ENCODE measurements around the gene PLEKHG7. TPM values are rescaled to one million over a fixed set of nuclear protein-coding genes. Genes with fewer than 3 reads are reported as not detected.
"Not testable (repeated sequence)": the region's sequence is repeated elsewhere in the genome, so short reads cannot be mapped to it uniquely, and the experiment has no call there.

PLEKHG7 gene, protein sequence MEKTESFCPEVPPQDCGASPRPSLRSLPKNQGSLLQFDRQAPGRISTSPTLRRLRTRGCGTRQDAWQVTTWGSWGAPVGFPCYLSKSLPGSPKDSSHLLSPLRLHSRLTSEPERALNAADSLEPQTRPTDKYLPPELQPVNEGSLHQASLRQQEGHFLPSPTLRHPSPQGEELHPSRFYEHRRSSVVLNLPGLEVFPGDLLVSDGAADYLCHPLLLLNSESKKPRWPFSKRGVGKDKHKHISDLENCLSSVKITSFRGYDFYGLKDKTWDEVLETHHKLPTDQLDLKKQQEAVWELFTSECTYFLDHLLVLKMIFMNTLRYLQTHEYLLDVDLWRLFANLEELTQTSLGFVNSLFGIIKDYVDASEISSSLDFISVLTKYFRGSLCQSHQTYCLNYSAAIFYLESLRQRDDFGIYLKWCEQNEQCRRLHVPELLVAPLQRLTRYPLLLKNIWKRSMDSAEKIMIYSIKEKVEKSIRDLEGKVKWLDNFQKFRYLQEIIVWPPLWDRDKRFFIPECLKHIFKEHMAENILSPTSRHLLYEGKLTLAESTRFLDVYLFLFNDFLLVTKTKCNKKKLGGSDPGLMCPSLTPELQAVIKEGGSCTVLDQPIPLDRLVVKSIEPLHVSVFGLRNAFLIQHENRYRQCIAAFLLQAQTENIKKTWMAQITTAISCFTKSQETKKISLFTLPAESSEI
- not detected for total RNA-seq

DNA sequence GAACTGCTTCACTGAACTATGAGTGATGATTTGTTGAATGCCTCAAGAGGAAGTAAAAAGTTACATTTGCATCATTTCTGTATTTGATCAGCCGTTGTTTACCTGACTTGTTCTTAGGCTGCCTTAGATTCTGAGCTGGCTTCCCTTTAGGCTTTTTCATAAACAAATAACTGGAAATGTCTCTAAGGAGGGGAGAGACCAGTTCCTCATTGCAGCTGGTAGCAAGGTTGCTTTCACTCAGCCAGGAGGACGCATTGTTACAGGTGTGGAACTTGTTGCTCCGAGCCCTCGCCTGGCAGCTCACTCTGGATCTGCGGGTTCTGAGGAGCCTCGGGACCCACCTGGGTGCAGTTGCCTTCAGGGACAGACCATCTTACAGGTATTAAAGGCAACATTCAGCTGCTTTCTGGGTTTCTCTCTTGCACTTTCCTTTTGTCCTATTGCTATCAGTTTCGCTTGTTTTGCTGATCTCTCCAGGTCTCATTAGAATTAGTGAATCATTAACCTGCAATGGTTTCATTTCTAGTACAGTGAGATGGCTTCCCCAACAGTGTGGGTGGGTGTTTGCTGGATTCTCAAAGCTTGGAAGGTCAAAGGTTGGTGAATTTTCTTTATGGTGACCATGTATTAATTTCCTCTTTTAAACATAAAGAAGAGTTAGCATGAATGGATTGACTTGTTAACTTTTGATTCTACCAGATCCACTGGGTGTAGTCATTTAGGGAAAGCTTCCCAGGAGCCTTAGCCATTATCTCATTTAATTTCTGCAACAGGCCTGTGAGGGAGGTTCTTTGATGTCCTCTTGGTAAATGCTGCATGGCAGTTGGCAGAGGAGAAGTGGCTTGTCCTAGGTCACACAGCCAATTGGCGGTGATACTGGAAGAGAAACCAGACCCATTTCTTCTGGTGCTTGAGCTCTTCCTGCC lies at the start of gene PLEKHG7:
Gene PLEKHG7 (plus strand): TSS at position 236 of the 926 bp plus-strand sequence. CDS start 3,643 bp downstream, outside the sequence.
- no peaks in the 10 kb centered on the region for H3K36me3 Mint-ChIP-seq (ENCODE audit: low read depth)
- H3K9me3 Mint-ChIP-seq: no peaks in the 10 kb centered on the region
- no peak within 1 kb of the TSS for H3K4me3 Mint-ChIP-seq

DNA sequence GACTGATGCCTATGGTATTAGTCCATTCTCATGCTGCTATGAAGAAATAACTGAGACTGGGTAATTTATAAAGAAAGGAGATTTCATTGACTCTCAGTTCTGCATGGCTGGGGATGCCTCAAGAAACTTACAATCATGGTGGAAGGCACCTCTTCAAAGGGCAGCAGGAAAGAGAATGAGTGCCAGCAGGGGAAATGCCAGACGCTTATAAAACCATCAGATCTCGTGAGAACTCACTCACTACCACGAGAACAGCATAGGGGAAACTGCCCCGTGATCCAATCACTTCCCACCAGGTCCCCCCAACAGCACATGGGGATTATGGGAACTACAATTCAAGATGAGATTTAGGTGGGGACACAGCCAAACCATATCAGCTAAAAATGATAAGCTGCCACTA lies 48.5 kb upstream of the PLEKHG7 start:
- H3K27me3 Mint-ChIP-seq; H3K4me1 Mint-ChIP-seq; H3K4me3 Mint-ChIP-seq; ATAC-seq (replicated peaks); H3K27ac Mint-ChIP-seq; H3K36me3 Mint-ChIP-seq (ENCODE audit: low read depth); H3K9me3 Mint-ChIP-seq: not testable (repeated sequence)

More for the DNA sequence above, at the start of gene PLEKHG7:
- ATAC-seq (replicated peaks): peak; percentile 72
- Mint-ChIP-seq H3K27ac (no peak within 1 kb of the TSS), H3K4me1 (no peaks in the 10 kb centered on the region), H3K27me3 (no peaks in the 10 kb centered on the region)

DNA sequence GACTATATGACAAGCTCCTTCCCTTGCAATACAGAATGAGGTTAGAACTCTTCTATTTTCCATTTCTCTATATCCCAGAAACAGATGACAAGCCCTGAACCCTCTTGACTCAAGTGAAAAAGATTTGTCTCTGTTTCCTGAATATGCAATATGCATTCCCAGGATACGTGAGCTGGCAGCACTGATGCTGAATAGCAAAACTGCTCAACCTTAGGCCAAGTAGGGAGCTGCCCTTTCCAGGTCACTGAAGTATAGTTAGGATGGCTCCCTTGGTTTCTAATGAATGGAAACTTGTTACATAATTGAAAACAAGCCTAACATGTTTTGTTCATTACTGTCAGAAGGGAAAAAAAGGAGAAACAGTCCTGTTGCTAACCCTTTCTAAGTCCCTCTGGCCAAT lies 47.9 kb upstream of the PLEKHG7 start:
- H3K27ac Mint-ChIP-seq: no peak overlapping the region
- H3K36me3 Mint-ChIP-seq (ENCODE audit: low read depth): no peaks in the 10 kb centered on the region
- no peaks in the 10 kb centered on the region for H3K9me3 Mint-ChIP-seq
- peaks cover 4% of the 10 kb centered on the region for H3K27me3 Mint-ChIP-seq
- no peak overlapping the region for H3K4me3 Mint-ChIP-seq
- no peak for ATAC-seq (replicated peaks)
- peaks cover 3% of the 10 kb centered on the region for H3K4me1 Mint-ChIP-seq

DNA sequence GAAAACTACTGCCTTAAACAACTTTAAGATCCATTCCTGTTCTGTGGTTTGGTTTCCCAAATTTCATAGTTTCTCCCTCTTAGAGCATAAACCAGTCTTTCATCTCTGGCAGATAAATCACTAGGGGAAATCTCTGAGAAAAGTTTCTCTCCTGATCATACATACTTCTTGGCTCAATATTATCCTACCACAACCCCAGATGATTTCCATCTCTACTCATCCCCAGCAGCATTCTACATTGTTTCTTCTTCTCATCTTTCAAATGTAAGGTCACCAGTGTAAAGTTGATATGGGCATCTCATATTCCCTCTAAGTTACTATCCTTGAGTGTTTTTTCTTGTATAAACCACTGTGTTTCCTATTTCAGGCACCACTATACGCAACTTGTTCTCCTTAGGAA lies 45.9 kb upstream of the PLEKHG7 start:
- Mint-ChIP-seq H3K4me3 (no peak overlapping the region), H3K27ac (no peak overlapping the region), H3K9me3 (no peaks in the 10 kb centered on the region), H3K36me3 (ENCODE audit: low read depth) (no peaks in the 10 kb centered on the region), H3K4me1 (no peaks in the 10 kb centered on the region), H3K27me3 (peaks cover 4% of the 10 kb centered on the region)
- no peak for ATAC-seq (replicated peaks)

DNA sequence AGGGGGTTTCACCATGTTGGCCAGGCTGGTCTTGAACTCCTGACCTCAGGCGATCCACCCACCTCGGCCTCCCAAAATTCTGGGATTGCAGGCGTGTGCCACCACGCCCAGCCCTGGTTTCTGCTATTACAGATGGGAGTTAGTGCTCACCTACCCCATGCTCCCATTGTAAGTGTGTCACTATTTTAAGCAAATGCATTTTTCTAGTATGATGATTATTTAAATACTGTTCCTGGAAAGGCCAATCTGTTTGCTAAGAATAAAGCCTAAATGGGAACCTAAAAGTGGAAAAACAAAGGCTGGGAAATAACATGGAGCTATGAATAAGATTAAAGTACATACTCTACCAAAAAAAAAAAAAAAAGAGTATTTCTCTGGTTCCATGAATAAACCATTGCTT lies 45.0 kb upstream of the PLEKHG7 start:
- Mint-ChIP-seq H3K36me3 (ENCODE audit: low read depth) (no peaks in the 10 kb centered on the region), H3K4me1 (no peaks in the 10 kb centered on the region), H3K4me3 (no peak overlapping the region), H3K27me3 (peaks cover 4% of the 10 kb centered on the region), H3K27ac (no peak overlapping the region), H3K9me3 (no peaks in the 10 kb centered on the region)
- ATAC-seq (replicated peaks): no peak

DNA sequence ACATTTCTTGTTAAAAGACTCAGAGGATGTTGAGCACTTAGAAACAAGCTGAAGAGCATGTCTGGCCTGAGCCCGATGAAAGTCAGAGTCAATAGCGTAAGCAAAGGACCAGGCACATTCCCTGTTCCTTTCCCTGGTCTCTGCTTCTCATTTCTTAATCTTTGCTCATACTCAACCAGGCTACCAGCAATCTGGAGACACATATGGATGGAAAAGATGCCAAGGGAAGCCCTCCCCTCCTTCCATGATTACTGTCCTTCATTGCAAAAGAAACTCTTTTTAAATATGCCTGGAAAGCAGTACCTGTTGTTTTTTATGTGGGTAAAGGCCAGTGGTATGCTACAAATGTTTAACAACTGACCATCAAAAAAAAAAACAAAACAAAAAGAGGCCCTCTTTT lies 44.2 kb upstream of the PLEKHG7 start:
- Mint-ChIP-seq H3K27ac (no peak overlapping the region), H3K4me1 (no peaks in the 10 kb centered on the region), H3K27me3 (peaks cover 4% of the 10 kb centered on the region), H3K9me3 (no peaks in the 10 kb centered on the region), H3K36me3 (ENCODE audit: low read depth) (no peaks in the 10 kb centered on the region), H3K4me3 (no peak overlapping the region)
- no peak for ATAC-seq (replicated peaks)

DNA sequence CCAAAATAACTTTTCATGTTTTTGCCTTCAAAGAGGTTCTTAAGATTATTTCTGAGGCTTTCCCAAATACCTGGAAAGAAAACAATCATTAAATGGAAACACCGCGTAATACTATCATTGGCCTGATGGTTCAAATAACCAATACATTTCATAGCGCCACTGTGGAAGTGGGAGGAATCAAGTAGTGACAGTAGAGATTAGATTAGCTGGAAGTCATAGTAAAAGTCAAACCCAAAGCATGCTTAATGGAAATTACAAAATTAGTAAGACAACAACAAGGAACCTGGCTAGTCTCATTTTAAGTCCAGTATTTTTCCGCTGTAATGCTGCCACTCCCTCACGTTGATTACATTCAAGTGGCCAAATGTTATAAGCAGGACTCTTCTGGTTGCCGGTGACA lies 41.5 kb upstream of the PLEKHG7 start:
- H3K27me3 Mint-ChIP-seq: peaks cover 4% of the 10 kb centered on the region
- H3K4me1 Mint-ChIP-seq: no peaks in the 10 kb centered on the region
- ATAC-seq (replicated peaks): no peak
- H3K4me3 Mint-ChIP-seq: no peak overlapping the region
- H3K36me3 Mint-ChIP-seq (ENCODE audit: low read depth): no peaks in the 10 kb centered on the region
- no peak overlapping the region for H3K27ac Mint-ChIP-seq
- no peaks in the 10 kb centered on the region for H3K9me3 Mint-ChIP-seq

DNA sequence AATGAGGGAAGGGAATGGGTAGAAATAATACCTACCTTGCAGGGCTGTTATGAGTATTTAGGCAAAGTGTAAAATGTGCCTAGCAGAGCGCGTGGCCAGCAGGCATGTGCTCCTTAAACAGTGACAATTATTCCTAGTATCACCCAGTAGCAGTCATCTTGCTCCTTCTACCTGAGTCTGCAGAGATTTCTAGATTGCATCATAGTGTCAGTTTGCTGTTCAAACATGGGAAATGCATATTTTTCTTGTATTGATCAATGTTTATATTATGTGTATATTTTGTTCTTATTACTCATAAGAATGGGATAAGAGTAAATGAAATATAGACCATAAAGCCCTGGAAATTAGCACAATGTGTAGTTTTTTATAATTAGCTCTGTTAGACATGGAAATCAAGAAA lies 37.3 kb upstream of the PLEKHG7 start:
- Mint-ChIP-seq H3K27me3 (peaks cover 4% of the 10 kb centered on the region), H3K27ac (no peak overlapping the region), H3K4me3 (no peak overlapping the region), H3K9me3 (no peaks in the 10 kb centered on the region), H3K36me3 (ENCODE audit: low read depth) (no peaks in the 10 kb centered on the region), H3K4me1 (no peaks in the 10 kb centered on the region)
- no peak for ATAC-seq (replicated peaks)

DNA sequence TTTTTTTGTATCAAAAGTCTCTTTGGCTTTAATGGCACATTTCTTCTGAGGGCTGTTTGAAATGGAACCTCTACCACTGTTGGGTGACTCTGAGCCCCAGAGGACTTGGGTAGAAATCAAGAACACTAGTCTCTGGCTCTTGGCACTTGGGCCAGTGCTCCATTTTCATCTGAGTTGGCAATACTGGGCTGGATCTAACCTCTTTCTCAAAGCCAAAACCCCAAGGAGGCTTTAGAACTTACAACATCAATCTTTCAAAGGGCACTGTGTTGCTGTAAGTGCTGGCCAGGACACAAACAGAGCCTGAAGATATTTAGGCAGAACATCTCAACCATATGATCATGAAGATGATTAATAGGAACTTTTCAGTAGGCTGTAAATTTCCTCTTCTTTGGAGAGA lies 34.0 kb upstream of the PLEKHG7 start:
- Mint-ChIP-seq H3K27ac (no peak overlapping the region), H3K9me3 (no peaks in the 10 kb centered on the region), H3K36me3 (ENCODE audit: low read depth) (no peaks in the 10 kb centered on the region), H3K4me3 (no peak overlapping the region), H3K27me3 (peaks cover 4% of the 10 kb centered on the region), H3K4me1 (no peaks in the 10 kb centered on the region)
- no peak for ATAC-seq (replicated peaks)

DNA sequence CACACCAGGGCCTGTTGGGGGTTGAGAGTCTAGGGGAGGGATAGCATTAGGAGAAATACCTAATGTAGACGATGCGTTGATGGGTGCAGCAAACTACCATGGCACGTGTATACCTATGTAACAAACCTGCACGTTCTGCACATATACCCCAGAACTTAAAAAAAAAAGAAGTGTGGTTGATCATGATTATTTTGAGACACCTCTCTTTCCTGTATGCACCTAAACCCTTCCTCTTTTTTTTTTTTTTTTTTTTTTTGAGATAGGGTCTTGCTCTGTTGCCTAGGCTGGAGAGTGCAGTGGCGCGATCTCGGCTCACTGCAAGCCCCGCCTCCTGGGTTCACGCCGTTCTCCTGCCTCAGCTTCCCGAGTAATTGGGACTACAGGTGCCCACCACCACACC lies 31.3 kb upstream of the PLEKHG7 start:
- not testable (repeated sequence) for H3K9me3 Mint-ChIP-seq; H3K36me3 Mint-ChIP-seq (ENCODE audit: low read depth); H3K4me3 Mint-ChIP-seq; H3K27ac Mint-ChIP-seq; H3K27me3 Mint-ChIP-seq; ATAC-seq (replicated peaks); H3K4me1 Mint-ChIP-seq

DNA sequence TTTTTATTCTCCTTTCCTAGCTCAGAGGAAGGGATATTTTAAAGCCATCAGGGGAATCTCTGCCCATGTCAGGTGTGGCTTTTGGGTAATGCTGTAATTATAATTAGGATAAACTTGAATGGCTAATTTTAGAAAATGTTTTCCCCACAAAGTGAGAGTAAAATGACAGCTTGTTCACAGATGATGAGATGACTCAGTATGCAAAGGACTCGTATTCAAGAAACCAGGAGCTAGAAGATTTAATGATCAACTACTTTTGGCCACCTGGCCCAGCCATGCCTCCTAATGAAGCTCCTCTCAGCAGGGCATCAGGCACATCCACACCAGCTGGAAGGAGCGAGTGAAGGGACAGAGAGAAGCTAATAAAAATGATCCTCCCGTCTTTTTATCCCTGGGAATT lies 29.0 kb upstream of the PLEKHG7 start:
- H3K27me3 Mint-ChIP-seq: peaks cover 4% of the 10 kb centered on the region
- H3K36me3 Mint-ChIP-seq (ENCODE audit: low read depth): no peaks in the 10 kb centered on the region
- H3K4me3 Mint-ChIP-seq: no peak overlapping the region
- peaks cover 9% of the 10 kb centered on the region for H3K4me1 Mint-ChIP-seq
- H3K27ac Mint-ChIP-seq: no peak overlapping the region
- no peaks in the 10 kb centered on the region for H3K9me3 Mint-ChIP-seq
- ATAC-seq (replicated peaks): no peak

DNA sequence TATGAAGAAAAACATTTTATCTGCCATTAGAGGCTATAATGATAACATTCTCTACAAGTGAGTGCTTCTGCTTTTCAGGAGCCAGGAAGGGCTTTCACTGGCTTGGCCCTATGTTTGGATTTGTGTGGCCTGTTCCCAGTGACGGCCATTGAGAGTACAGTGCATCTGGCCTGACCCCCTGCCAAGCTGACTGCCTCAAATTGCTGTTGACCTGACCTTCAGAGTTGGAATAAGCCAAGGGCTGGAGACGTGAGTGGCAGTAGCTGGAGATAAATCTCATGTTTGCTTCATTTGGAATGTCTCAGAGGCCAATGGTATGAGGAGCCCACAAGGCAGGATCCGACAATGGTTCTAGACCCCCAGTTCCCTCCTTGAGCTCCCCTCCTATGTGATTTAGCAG lies 28.3 kb upstream of the PLEKHG7 start:
- no peaks in the 10 kb centered on the region for H3K9me3 Mint-ChIP-seq
- peaks cover 9% of the 10 kb centered on the region for H3K4me1 Mint-ChIP-seq
- H3K27me3 Mint-ChIP-seq: peaks cover 4% of the 10 kb centered on the region
- no peaks in the 10 kb centered on the region for H3K36me3 Mint-ChIP-seq (ENCODE audit: low read depth)
- no peak for ATAC-seq (replicated peaks)
- peak overlapping the region; percentile 59 for H3K27ac Mint-ChIP-seq
- H3K4me3 Mint-ChIP-seq: no peak overlapping the region

DNA sequence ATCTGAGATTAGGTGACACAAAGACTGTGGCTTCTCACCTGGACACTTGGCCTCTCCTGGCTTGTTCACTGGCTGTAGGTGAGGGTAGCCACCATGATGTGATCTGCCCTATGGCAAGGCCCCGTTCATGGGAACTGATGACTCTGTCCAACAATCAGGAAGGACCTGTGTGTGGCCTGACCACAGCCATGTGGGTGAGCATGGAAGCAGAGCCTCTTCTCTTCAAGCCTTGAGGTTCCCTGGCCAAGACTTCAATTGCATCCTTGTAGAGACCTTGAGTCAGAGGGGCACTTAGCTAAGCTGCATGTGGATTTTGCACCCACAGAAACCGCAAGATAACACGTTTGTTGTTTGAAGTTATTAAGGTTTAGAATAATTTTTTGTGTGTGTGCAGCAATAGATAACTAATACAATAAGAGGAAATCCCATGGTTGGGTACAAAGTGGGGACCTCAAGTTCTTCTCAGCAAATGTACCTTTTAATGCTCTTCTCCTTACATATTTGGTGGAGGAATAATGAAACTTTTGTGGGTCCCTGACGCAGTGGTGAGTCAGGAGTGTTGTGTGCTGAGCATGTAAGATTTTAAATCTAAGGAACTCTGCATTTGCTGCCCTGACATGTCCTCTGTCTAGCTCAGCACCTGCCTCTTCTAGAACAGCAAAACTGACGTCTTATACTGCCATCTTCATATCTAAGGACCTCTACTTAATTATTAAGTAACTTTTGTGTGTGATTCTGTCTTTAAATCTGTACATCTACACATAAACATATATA lies 27.5 kb upstream of the PLEKHG7 start:
- Mint-ChIP-seq H3K4me3 (no peak overlapping the region), H3K27ac (peak overlapping the region; percentile 59), H3K27me3 (peaks cover 2% of the 10 kb centered on the region), H3K36me3 (ENCODE audit: low read depth) (no peaks in the 10 kb centered on the region), H3K4me1 (peaks cover 9% of the 10 kb centered on the region), H3K9me3 (no peaks in the 10 kb centered on the region)
- peak; percentile 93 for ATAC-seq (replicated peaks)

DNA sequence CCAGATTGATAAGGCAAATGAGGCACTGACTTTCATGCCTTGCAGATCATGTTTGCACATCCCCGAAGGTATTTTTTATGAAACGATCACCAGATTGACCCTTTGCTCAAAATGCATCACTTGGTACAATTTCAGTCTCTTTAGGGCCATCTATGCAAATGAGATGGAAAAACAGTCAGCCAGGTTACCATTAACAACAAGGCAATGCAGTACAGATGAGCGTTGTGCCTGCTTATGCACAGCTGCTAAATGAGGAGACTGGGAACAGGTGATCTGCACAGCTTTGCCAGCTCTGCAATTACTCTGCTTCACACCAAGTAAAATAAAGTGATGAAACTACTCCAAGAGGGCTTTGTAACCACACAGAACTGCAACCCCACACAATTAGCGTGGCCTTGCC lies 26.1 kb upstream of the PLEKHG7 start:
- H3K27ac Mint-ChIP-seq: no peak overlapping the region
- no peak overlapping the region for H3K4me3 Mint-ChIP-seq

More for the DNA sequence above, 26.1 kb upstream of the PLEKHG7 start:
- Mint-ChIP-seq H3K27me3 (no peaks in the 10 kb centered on the region), H3K36me3 (ENCODE audit: low read depth) (no peaks in the 10 kb centered on the region), H3K9me3 (no peaks in the 10 kb centered on the region), H3K4me1 (peaks cover 9% of the 10 kb centered on the region)
- ATAC-seq (replicated peaks): no peak

All from activated T-helper 17 cell treated with anti-CD3 and anti-CD28 coated beads, Interleukin-2, amount 50 U/mL, for 72 hours (primary cell).